Kidney (tissue), 14 donors: ENCODE measurements around the gene ATOSB. TPM values are rescaled to one million over a fixed set of nuclear protein-coding genes. Genes with fewer than 3 reads are reported as not detected.
A peak's percentile ranks its signal among the peaks of the same experiment; 100 is the strongest.

Experiments used
- DNase-seq, 5 donors: peaks; one replicate each; pipeline ENCODE4 v3.0.0-alpha.2; 2013 to 2020
- FAIRE-seq: peaks from 2 replicates; lab custom pipeline; 2012; peaks lifted over from hg19 to GRCh38; lab: Jason Lieb, UNC
- H3K27ac ChIP-seq, 2 donors: one replicate each; pipeline ENCODE4 v1.7.0; 2013; ENCODE audit warnings: low read depth in 2 of 2, low read length in 2 of 2, inconsistent platforms in 1 of 2
- H3K27me3 ChIP-seq: one replicate; pipeline ENCODE4 v1.7.1; 2013; ENCODE audit warnings: low read length, inconsistent platforms; ENCODE audit not compliant: control insufficient read depth, insufficient read depth
- H3K36me3 ChIP-seq, 3 donors: one replicate each; pipeline versions ENCODE4 v1.7.0 to v1.7.1; 2013; ENCODE audit warnings: low read length in 3 of 3, control low read depth in 1 of 3, inconsistent platforms in 1 of 3; ENCODE audit not compliant: insufficient read depth in 3 of 3, control insufficient read depth in 2 of 3
- H3K4me1 ChIP-seq, 3 donors: one replicate each; pipeline versions ENCODE4 v1.7.0 to v1.7.1; 2013; ENCODE audit warnings: low read length in 3 of 3, inconsistent platforms in 1 of 3, low read depth in 1 of 3; ENCODE audit not compliant: control insufficient read depth in 2 of 3, insufficient read depth in 2 of 3
- H3K4me3 ChIP-seq, 3 donors: one replicate each; pipeline versions ENCODE4 v1.7.0 to v1.8.1; 2013; ENCODE audit warnings: low read length in 3 of 3, control low read depth in 1 of 3, inconsistent platforms in 1 of 3
- H3K9ac ChIP-seq, 3 donors: one replicate each; pipeline versions ENCODE4 v1.7.0 to v1.7.1; 2013; ENCODE audit warnings: low read length in 3 of 3, control low read depth in 1 of 3, inconsistent platforms in 1 of 3
- H3K9me3 ChIP-seq, 3 donors: one replicate each; pipeline versions ENCODE4 v1.7.0 to v1.7.1; 2013; ENCODE audit warnings: low read length in 3 of 3, control low read depth in 1 of 3, inconsistent platforms in 1 of 3; ENCODE audit not compliant: control insufficient read depth in 2 of 3, insufficient read depth in 1 of 3
- CTCF ChIP-seq: IDR thresholded peaks from 3 replicates; pipeline ENCODE4 v1.5.1; 2012; ENCODE audit warnings: mild to moderate bottlenecking, moderate library complexity, borderline replicate concordance; ENCODE audit not compliant: insufficient read depth; ENCODE audit errors: extremely low read depth
- intact Hi-C: fragments of 100-400 bp; cut with DNase I; formaldehyde crosslinking; loops from one replicate; pipeline ENCODE4 v1.11.1; 2022
- polyA plus RNA-seq: library from polyadenylated mRNA; stranded (reverse); fragments of 350-450 nt; fragmentation: Illumina TruSeq; extraction: RNeasy Lipid Tissue Mini Kit (QIAGEN cat#74804); gene quantifications from one replicate; pipeline ENCODE4 v1.2.3, GENCODE V29; 2014; ENCODE audit warnings: low read depth, low replicate concordance; ENCODE audit not compliant: insufficient read depth
- total RNA-seq: library from RNA; stranded (reverse); fragmentation: NEBNext Ultra II Directional; extraction: Animal tissue kit (Norgen Biotek cat#: 25700); gene quantifications from one replicate; pipeline ENCODE4 v1.2.1, GENCODE V29; 2021
- donor health status: control.
- donor health status: control.
- donor health status: control.
- donor health status: control.
- donor health status: control.
- donor health status: DM: yes; HTN: yes; CAD: no.
- donor health status: Normal renal cell carcinoma (clear cell type).

The ATOSB gene
- total and polyA plus RNA-seq, 2 donors from 2014 or later, result 18.6 to 19.5 TPM

DNA sequence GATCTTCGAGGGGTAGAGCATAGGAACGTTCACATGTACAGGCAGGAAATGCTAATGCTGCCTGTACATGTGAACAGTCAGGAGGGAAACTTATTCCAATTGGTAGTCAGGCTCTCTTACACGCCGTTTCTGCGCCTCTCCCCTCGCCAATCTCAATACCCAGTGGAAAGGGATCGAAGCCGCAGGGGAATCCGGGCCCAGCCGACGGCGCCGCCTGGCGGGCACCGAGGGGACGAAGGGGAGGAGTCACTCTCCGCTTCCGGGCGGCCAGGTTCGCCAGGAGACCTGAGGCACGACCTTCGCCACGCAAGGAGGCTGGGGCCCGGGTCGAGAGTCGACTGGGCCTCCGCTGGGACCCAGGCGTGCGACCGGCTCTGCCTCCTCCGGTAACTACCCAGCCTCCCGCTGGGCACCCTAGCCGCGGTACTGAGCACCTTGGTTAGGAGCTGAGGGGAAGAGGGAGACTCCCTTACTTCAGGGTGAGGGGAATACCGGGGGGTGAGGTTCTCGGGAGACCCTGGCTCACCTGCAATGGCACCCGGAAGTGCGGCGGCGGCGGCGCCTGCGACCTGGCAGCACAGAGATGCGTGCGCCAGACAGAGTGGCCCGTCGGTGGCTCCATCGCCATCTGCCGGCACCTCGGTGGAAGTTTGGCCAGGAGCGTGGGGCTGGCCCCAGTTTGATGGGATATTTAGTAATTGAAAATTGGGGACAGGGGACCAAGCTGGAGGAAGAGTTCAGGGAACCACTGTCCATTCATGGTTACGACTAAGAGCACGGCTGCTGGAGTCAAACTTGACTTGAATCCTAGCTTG, 19.4 kb downstream of the ATOSB start, which contains the start of gene PIGO:
Gene PIGO, minus strand, starts transcription at position 557 of the 815 bp plus-strand sequence. CDS start 1,026 bp downstream, outside the sequence.
- peak within 1 kb of the TSS; percentile 35 to 99 (median 79) for H3K9ac ChIP-seq
- peaks cover 0 to 4% (median 0%) of the 10 kb centered on the region in 3 donors for H3K4me1 ChIP-seq
- peak within 1 kb of the TSS; percentile 96 to 99 for H3K27ac ChIP-seq
- H3K27me3 ChIP-seq, result no peaks in the 10 kb centered on the region
- DNase-seq (peak; percentile 92 to 97 (median 94)), FAIRE-seq (no peak)
- peak; percentile 84 for TF ChIP-seq CTCF
- H3K4me3 ChIP-seq, result peak within 1 kb of the TSS; percentile 64 to 97 (median 81)
- peaks cover 3 to 34% (median 17%) of the 10 kb centered on the region in 3 donors for H3K36me3 ChIP-seq
- H3K9me3 ChIP-seq, result no peaks in the 10 kb centered on the region
- intact Hi-C loops, result no loop called here

DNA sequence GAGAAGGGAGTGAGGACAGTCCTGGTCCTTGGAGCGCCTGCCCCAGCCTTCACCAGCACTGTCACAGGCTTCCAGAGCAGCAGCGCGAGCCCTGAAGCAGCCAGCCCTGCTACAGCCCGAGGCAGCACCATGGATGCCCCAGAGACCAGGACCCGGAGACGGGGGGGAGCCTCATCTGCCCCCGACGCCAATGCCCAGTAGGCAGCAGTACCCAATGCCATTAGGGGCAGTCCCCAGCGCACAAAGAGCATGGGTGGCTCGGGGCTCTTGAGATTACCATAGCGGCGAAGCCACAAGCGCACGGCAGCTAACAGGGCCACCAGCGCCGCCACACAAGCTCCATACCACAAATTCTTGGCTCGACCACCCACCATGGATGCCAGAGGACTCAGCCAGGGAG, 24.1 kb downstream of the ATOSB start:
- Histone ChIP-seq H3K27ac (no peak overlapping the region), H3K4me3 (no peak overlapping the region), H3K9ac (no peak overlapping the region), H3K36me3 (peaks cover 3 to 46% (median 37%) of the 10 kb centered on the region in 3 donors), H3K4me1 (peaks cover 0 to 3% (median 0%) of the 10 kb centered on the region in 3 donors), H3K27me3 (no peaks in the 10 kb centered on the region), H3K9me3 (no peaks in the 10 kb centered on the region)
- FAIRE-seq (no peak), DNase-seq (no peak)
- intact Hi-C loops, result no loop called here
- TF ChIP-seq CTCF, result no peak

- H3K27ac ChIP-seq, result no peak overlapping the region
- intact Hi-C loops, result no loop called here
- no peak for DNase-seq
- no peaks in the 10 kb centered on the region for H3K9me3 ChIP-seq
- H3K9ac ChIP-seq, result no peak overlapping the region
- TF ChIP-seq CTCF, result no peak
- peaks cover 3 to 46% (median 37%) of the 10 kb centered on the region in 3 donors for H3K36me3 ChIP-seq
- no peak overlapping the region for H3K4me3 ChIP-seq
- H3K4me1 ChIP-seq, result no peaks in the 10 kb centered on the region
- no peak for FAIRE-seq
- H3K27me3 ChIP-seq, result no peaks in the 10 kb centered on the region
Measured at GRCh38 chr9:35089434-35089833, 26.2 kb downstream of the ATOSB start.
